ELF-1 (cell line): Measurements from ENCODE around the gene RASGRP3.
"Not testable (repeated sequence)": the region's sequence is repeated elsewhere in the genome, so short reads cannot be mapped to it uniquely, and the experiment has no call there.

Experiments used
- DNase-seq: peaks from one replicate; pipeline ENCODE4 v3.0.0-alpha.2; 2016; ENCODE audit warnings: low read depth, low spot score

Gene RASGRP3

GRCh38 chr2:33476131-33476792 is at the start of gene RASGRP3:
RASGRP3 (plus strand) TSS chr2:33476649; CDS start chr2:33515137, 38,488 bp downstream.
- peak; percentile 34 for DNase-seq

GRCh38 chr2:33426666-33427231 is 49.7 kb upstream of the RASGRP3 start:
- no peak for DNase-seq

GRCh38 chr2:33430077-33430476 is 46.4 kb upstream of the RASGRP3 start:
- DNase-seq = no peak

- no peak for DNase-seq
Measured at GRCh38 chr2:33430856-33431255, 45.6 kb upstream of the RASGRP3 start.

- DNase-seq = no peak
Measured at GRCh38 chr2:33432871-33433270, 43.6 kb upstream of the RASGRP3 start.

- no peak for DNase-seq
Measured at GRCh38 chr2:33433279-33434235, 42.9 kb upstream of the RASGRP3 start.

GRCh38 chr2:33435518-33435917 is 40.9 kb upstream of the RASGRP3 start:
- DNase-seq = no peak

- no peak for DNase-seq
Measured at GRCh38 chr2:33436083-33436482, 40.4 kb upstream of the RASGRP3 start.

- no peak for DNase-seq
Measured at GRCh38 chr2:33437297-33437696, 39.2 kb upstream of the RASGRP3 start.

GRCh38 chr2:33437815-33438214 is 38.6 kb upstream of the RASGRP3 start:
- no peak for DNase-seq

GRCh38 chr2:33441235-33441810 is 35.1 kb upstream of the RASGRP3 start:
- peak; percentile 58 for DNase-seq

- DNase-seq = not testable (repeated sequence)
Measured at GRCh38 chr2:33442052-33442451, 34.4 kb upstream of the RASGRP3 start.

- DNase-seq = no peak
Measured at GRCh38 chr2:33442528-33443079, 33.8 kb upstream of the RASGRP3 start.

- DNase-seq = no peak
Measured at GRCh38 chr2:33443274-33443829, 33.1 kb upstream of the RASGRP3 start.

GRCh38 chr2:33444967-33445366 is 31.5 kb upstream of the RASGRP3 start:
- DNase-seq = no peak

- no peak for DNase-seq
Measured at GRCh38 chr2:33448220-33448899, 28.1 kb upstream of the RASGRP3 start.

GRCh38 chr2:33451214-33451613 is 25.2 kb upstream of the RASGRP3 start:
- DNase-seq = no peak

- no peak for DNase-seq
Measured at GRCh38 chr2:33451825-33452224, 24.6 kb upstream of the RASGRP3 start.

- DNase-seq = no peak
Measured at GRCh38 chr2:33452545-33452944, 23.9 kb upstream of the RASGRP3 start.

- DNase-seq = no peak
Measured at GRCh38 chr2:33453905-33454479, 22.5 kb upstream of the RASGRP3 start.
